Raji (cell line): ENCODE data around the gene PCDHGA1.
"Not testable (repeated sequence)": the region's sequence is repeated elsewhere in the genome, so short reads cannot be mapped to it uniquely, and the experiment has no call there.

ENCODE experiments used
- POLR2A ChIP-seq: IDR thresholded peaks from 2 replicates; pipeline ENCODE4 v1.6.1; 2011; ENCODE audit warnings: low read depth, low read length, control low read depth; ENCODE audit not compliant: insufficient read depth

Gene PCDHGA1

GRCh38 chr5:141371572-141372475, 41.5 kb downstream of the PCDHGA1 start:
- no peak for TF ChIP-seq POLR2A

- no peak for TF ChIP-seq POLR2A
Measured at GRCh38 chr5:141373673-141374317, 43.5 kb downstream of the PCDHGA1 start, which contains the start of gene PCDHGA6. Gene PCDHGA6 (plus strand): TSS chr5:141373891. CDS start chr5:141374084, 193 bp downstream.

GRCh38 chr5:141374627-141375026, 44.3 kb downstream of the PCDHGA1 start:
- TF ChIP-seq POLR2A = no peak

GRCh38 chr5:141382469-141383294, 52.4 kb downstream of the PCDHGA1 start, which contains the start of gene PCDHGA7:
Gene PCDHGA7 (plus strand): TSS chr5:141382742. CDS start chr5:141382900, 158 bp downstream.
- TF ChIP-seq POLR2A = no peak

GRCh38 chr5:141383345-141383744, 53.0 kb downstream of the PCDHGA1 start:
- TF ChIP-seq POLR2A = no peak

GRCh38 chr5:141384471-141385267, 54.4 kb downstream of the PCDHGA1 start:
- TF ChIP-seq POLR2A = no peak

GRCh38 chr5:141387557-141388311, 57.4 kb downstream of the PCDHGA1 start, which contains the start of gene PCDHGB4:
Gene PCDHGB4 (plus strand): TSS chr5:141387698. CDS start chr5:141387885, 187 bp downstream.
- not testable (repeated sequence) for TF ChIP-seq POLR2A

GRCh38 chr5:141388661-141389060, 58.3 kb downstream of the PCDHGA1 start:
- no peak for TF ChIP-seq POLR2A

- no peak for TF ChIP-seq POLR2A
Measured at GRCh38 chr5:141389153-141390042, 59.1 kb downstream of the PCDHGA1 start.

GRCh38 chr5:141392429-141393198, 62.3 kb downstream of the PCDHGA1 start, which contains the start of gene PCDHGA8:
Gene PCDHGA8 (plus strand): TSS chr5:141392633. CDS start chr5:141392814, 181 bp downstream.
- no peak for TF ChIP-seq POLR2A

GRCh38 chr5:141393267-141393666, 63.0 kb downstream of the PCDHGA1 start:
- no peak for TF ChIP-seq POLR2A
